ENCODE measurements around the gene AMER3.
"Not testable (repeated sequence)": the region's sequence is repeated elsewhere in the genome, so short reads cannot be mapped to it uniquely, and the experiment has no call there.

AMER3 gene, protein sequence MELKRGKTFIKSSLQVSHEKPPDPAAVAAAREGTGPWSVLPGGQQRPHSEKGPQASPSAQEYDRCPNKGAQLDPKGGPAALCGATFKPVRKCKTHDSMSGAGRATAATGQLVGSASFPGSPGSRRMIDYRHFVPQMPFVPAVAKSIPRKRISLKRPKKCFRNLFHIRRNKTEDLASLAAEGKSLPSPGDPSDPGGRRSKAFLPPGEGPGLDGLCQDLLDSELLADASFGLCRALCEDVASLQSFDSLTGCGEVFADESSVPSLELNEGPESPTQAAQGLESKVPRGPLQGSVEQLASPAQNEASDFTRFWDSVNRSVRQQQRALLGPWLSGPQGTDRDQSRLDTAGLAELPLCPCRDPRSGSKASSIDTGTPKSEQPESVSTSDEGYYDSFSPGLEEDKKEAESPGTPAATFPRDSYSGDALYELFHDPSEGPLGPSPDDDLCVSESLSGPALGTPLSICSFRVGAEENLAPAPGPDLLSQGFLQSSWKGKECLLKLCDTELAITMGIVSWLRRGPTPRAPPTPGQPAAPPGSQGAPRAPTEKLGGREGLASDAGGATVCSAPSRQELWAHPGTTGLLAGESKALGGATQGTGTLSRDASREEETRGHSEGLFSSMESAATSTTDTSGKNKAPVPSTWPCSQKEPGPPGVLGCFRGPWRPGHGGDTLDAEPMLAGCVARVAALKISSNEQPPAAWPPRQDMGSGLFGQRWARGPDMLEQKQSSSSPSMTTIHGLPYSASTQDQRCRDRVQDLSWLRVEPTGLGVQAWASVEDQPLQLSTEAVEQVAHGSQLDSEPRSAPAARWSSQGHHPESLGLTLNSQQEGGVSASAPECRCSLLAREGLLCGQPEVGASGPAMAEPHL

GRCh38 chr2:130755256-130756052, at the start of gene AMER3:
AMER3 (plus strand) TSS chr2:130755540; CDS start chr2:130762073, 6,533 bp downstream.
- DNase-seq: peak; percentile 75

GRCh38 chr2:130714795-130715194, 40.5 kb upstream of the AMER3 start:
- not testable (repeated sequence) for DNase-seq

GRCh38 chr2:130720036-130720435, 35.3 kb upstream of the AMER3 start:
- no peak for DNase-seq

GRCh38 chr2:130720528-130720927, 34.8 kb upstream of the AMER3 start:
- peak; percentile 20 for DNase-seq

- no peak for DNase-seq
These were observed 30.9 kb upstream of the AMER3 start for GRCh38 chr2:130724455-130724854.

DNA sequence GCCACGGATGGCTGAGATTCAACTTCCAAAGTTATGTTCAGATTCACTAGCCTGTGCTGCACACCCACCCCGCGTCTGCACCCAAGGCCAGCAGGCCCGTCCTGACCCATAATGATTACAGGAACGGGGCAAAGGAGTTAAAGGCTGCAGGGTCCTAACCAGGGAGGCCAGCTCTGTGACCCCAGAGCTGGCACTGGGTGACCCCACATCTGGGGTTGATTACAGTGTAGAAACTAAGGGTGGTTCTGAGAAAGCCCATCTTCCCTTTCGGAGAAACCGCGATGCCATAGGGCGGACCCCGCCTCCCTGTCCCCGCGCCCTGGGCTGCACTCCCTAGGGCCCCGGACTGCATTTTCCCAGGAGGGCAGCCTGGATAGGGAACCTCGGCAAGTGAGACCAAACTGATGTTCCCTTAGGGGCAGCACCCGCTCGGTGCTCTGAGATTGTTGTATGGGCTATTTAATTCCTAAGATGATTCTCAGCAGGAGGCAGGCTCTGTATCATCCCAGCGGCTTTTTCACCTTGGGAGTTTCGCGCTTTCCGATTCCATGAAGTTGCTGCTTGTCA, 28.6 kb upstream of the AMER3 start:
- DNase-seq: peak; percentile 64

GRCh38 chr2:130727286-130727924, 27.9 kb upstream of the AMER3 start:
- DNase-seq: peak; percentile 92

DNA sequence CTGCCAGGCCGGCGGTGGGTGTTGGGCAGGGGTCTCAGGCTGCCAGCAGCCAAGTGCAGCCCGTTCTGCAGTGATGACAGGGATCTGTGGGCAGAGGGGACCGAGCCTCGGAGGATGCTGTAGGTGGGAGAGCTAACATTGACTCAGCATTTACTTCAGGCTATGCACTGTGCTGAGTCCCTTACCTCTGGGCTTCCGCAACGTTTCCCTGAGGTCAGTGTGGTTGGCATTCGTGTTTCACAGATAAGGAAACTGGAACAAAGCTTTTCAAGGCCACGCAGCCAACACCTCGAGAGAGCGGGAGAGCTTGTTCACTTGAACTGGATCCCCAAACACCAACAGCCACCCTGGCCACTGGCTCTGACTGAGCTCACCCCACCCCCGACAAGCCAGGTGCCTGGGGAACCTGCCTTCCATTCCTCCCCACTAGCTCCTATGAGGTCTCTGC, 27.3 kb upstream of the AMER3 start:
- DNase-seq: peak; percentile 66

DNA sequence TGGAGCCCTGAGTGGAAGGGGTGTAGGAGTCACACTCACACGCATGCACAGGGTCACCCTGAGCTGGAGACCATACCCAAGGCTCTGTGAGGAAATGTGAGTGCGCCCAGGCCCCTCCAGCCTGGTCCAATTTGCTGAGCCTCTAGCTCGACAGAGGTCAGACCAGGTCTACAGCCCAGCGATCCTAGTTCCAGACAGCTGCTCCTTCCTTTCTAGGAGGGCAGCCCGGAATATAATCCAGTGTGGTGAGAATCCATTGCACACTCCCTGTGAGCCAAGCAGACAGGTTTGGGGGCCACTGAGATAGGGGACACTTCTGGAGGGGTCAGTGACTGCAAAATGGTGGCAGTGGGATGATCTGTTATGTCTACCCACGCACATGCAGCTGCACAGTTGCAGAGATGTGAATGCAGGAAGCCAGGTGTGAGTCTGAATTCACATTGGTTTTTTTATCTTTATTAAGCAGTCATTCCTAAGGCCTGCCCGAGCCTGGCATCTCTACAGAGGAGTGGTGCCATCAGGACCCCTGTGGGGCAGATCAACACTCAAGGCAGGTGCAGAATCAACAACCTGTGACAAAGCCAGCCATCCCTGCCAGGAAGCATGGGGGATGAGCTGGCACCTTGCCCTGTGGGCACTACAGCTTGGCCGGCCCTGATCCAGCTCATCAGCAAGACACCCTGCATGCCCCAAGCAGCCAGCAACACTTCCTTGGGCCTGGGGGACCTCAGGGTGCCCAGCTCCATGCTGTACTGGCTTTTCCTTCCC, 26.6 kb upstream of the AMER3 start, which contains the start of gene GPR148:
TSS of gene GPR148 (plus strand) at position 522 of the 768 bp plus-strand sequence. CDS start at position 604, 82 bp downstream.
- peak; percentile 97 for DNase-seq

- DNase-seq: peak; percentile 87
These were observed 25.7 kb upstream of the AMER3 start for GRCh38 chr2:130729322-130730299.

- not testable (repeated sequence) for DNase-seq
These were observed 23.1 kb upstream of the AMER3 start for GRCh38 chr2:130732257-130732656.

GRCh38 chr2:130735200-130735599, 20.1 kb upstream of the AMER3 start:
- no peak for DNase-seq

DNA sequence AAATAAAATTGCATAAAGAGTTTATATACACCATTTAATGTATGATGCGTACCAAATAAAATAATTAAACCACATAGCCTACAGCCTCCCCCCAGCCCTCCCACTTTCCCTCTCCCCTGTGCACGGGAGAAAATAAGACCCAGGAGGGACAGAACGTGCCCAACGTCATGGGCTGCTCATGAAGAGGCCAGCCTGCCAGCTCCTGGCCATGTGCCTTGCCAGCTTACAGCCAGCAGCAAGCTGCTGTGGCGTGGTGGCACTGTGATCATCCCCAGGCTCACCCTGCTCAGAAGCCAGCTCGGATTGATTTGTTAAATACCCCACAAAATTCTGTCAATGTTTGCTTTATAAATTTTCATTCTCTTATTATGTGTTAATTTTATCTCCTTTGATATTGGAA, 18.9 kb upstream of the AMER3 start:
- no peak for DNase-seq

DNA sequence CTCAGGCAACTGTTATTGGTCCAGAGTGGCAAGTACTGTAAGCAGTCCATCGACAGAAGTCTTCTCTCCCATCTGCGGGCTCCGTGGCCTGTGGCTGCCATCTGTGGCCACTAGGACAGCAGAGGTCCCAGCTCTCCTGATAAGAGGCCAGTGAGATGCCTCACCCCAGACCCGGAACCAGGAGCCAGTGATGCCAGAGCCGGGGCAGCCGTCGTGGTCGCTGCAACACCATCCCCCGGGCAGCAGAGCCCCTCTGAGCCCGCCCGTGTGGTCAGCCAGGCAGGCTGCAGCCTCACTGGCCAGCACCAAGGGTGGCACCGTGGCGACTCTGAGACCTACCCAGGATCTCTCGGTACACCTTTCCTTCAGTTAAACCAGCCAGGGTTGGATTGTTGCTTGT, 17.7 kb upstream of the AMER3 start:
- no peak for DNase-seq

GRCh38 chr2:130740671-130741070, 14.7 kb upstream of the AMER3 start:
- DNase-seq: no peak

GRCh38 chr2:130743278-130743677, 12.1 kb upstream of the AMER3 start:
- DNase-seq: no peak

DNA sequence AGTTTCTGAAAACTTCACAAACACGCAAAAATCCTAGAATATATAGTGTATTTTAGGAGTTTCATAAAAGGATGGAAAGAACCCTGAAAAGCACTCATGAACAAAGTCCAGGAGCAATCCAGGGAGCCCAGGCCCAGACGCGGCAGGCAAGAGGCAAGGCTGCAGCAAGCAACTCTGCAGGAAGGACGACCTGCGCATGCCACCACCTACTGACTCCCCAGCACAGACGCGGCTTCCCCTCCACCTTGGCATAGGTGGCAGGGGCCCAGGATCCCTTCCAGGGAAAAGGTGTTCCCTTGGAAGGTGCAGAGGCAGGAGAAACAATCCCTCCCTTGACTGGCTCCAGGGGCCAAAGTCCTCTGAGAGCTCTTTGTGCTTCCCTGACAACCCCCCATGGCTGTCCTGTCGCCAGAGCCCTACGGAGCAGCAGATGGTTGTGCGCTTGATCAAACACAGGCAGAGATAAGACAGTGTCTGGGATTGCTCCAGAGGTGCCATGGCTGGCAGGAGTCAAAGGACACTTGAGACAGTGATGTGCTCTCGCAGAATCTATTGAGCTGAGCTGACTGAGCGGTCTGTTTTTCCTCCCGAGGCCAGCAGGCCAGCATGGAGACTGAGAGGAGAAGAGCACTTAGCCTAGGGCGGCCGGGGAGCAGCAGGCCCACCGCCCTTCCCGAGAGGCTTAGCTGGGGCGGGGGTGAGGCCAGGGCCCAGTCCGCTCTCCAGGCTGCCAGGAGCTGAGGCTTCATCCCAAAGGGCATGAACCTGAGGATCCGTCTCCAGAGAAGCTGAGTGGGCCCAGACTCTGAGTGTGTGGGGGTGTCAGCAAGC, 10.8 kb upstream of the AMER3 start:
- DNase-seq: peak; percentile 85

DNA sequence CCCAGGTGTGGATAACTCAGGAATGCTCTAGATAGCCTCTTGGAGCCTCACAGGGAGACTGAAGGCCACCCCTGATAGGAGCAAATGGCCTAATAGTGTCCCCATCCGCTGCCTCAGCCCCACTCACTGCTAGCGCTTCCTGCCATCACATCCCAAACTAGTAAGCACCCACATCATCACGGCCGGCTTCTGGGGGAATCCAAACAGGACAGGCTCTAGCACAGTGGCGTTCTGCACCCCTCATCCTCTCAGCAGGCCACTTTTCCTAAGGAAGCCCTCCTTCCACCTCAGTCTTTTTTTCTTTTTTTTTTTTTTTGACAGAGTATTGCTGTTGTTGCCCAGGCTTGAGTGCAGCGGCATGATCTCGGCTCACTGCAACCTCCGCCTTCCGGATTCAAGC, 6.3 kb upstream of the AMER3 start:
- no peak for DNase-seq

DNA sequence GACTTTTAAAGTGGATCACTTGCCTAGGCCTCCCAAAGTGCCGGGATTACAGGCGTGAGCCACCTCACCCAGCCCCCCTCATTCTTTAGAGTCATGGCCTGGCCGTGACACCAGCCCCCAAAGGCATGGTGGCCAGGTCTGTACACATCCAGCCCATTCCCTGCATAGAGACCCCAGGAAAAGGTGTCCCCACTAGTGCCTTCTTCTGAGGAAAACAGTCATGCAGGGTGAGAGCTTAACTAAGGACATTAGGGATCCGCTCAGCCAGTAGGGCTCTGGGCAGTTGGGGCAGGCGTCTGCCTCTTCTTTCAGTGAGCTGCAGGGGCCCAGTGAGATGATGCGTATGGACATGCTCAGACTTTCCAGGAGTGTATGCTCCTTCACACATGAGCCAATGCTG, 5.7 kb upstream of the AMER3 start:
- DNase-seq: no peak

Measured in DMS79 treated with DMSO at 0.1 percent for 48 hours (cell line).